OCI-LY1 (cell line): Measurements from ENCODE around the gene PLCG1.

ENCODE experiments used
- EZH2 ChIP-seq: fragments of 200-600 bp; sonication (generic), shearing (Covaris generic); IDR thresholded peaks from 2 replicates; pipeline ENCODE4 v1.8.0; 2017; ENCODE audit warnings: borderline replicate concordance, mixed run types, mild to moderate bottlenecking, antibody characterized with exemption, low read length, moderate library complexity, mixed read lengths
- TF ChIP-seq, protein P1 (sequence below): fragments of 200-600 bp; sonication (generic), shearing (Covaris generic); IDR thresholded peaks from 2 replicates; pipeline ENCODE4 v1.5.1; 2017; ENCODE audit warnings: mild to moderate bottlenecking, antibody characterized with exemption, low read length, moderate library complexity, mixed read lengths

DNA sequence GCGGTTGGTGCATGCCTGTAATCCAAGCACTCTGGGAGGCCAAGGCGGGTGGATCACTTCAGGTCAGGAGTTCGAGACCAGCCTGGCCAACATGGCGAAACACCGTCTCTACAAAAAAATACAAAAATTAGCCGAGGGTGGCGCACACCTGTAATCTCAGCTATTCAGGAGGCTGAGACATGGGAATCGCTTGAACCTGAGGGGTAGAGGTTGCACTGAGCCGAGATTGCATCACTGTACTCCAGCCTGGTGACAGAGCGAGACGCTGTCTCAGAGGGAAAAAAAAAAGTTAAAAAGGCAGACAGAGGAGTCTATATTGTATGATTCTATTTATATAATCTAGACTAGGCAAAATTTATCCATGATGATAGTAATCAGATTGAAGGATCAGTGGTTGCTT lies 27.3 kb upstream of the PLCG1 start:
- TF ChIP-seq, protein P1, sequence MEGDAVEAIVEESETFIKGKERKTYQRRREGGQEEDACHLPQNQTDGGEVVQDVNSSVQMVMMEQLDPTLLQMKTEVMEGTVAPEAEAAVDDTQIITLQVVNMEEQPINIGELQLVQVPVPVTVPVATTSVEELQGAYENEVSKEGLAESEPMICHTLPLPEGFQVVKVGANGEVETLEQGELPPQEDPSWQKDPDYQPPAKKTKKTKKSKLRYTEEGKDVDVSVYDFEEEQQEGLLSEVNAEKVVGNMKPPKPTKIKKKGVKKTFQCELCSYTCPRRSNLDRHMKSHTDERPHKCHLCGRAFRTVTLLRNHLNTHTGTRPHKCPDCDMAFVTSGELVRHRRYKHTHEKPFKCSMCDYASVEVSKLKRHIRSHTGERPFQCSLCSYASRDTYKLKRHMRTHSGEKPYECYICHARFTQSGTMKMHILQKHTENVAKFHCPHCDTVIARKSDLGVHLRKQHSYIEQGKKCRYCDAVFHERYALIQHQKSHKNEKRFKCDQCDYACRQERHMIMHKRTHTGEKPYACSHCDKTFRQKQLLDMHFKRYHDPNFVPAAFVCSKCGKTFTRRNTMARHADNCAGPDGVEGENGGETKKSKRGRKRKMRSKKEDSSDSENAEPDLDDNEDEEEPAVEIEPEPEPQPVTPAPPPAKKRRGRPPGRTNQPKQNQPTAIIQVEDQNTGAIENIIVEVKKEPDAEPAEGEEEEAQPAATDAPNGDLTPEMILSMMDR = no peak
- no peak for TF ChIP-seq EZH2
